ENCODE measurements around the gene UBXN2A.

- TF ChIP-seq, protein P1, sequence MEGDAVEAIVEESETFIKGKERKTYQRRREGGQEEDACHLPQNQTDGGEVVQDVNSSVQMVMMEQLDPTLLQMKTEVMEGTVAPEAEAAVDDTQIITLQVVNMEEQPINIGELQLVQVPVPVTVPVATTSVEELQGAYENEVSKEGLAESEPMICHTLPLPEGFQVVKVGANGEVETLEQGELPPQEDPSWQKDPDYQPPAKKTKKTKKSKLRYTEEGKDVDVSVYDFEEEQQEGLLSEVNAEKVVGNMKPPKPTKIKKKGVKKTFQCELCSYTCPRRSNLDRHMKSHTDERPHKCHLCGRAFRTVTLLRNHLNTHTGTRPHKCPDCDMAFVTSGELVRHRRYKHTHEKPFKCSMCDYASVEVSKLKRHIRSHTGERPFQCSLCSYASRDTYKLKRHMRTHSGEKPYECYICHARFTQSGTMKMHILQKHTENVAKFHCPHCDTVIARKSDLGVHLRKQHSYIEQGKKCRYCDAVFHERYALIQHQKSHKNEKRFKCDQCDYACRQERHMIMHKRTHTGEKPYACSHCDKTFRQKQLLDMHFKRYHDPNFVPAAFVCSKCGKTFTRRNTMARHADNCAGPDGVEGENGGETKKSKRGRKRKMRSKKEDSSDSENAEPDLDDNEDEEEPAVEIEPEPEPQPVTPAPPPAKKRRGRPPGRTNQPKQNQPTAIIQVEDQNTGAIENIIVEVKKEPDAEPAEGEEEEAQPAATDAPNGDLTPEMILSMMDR (IDR thresholded peaks at IDR 0.05; ENCODE audit: low read depth, low read length, missing input control) = no peak
- TF ChIP-seq, protein P2, sequence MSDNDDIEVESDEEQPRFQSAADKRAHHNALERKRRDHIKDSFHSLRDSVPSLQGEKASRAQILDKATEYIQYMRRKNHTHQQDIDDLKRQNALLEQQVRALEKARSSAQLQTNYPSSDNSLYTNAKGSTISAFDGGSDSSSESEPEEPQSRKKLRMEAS (IDR thresholded peaks at IDR 0.05) = no peak
- TF ChIP-seq, protein P3, sequence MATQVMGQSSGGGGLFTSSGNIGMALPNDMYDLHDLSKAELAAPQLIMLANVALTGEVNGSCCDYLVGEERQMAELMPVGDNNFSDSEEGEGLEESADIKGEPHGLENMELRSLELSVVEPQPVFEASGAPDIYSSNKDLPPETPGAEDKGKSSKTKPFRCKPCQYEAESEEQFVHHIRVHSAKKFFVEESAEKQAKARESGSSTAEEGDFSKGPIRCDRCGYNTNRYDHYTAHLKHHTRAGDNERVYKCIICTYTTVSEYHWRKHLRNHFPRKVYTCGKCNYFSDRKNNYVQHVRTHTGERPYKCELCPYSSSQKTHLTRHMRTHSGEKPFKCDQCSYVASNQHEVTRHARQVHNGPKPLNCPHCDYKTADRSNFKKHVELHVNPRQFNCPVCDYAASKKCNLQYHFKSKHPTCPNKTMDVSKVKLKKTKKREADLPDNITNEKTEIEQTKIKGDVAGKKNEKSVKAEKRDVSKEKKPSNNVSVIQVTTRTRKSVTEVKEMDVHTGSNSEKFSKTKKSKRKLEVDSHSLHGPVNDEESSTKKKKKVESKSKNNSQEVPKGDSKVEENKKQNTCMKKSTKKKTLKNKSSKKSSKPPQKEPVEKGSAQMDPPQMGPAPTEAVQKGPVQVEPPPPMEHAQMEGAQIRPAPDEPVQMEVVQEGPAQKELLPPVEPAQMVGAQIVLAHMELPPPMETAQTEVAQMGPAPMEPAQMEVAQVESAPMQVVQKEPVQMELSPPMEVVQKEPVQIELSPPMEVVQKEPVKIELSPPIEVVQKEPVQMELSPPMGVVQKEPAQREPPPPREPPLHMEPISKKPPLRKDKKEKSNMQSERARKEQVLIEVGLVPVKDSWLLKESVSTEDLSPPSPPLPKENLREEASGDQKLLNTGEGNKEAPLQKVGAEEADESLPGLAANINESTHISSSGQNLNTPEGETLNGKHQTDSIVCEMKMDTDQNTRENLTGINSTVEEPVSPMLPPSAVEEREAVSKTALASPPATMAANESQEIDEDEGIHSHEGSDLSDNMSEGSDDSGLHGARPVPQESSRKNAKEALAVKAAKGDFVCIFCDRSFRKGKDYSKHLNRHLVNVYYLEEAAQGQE (IDR thresholded peaks at IDR 0.05) = no peak
- TF ChIP-seq SP1 (IDR thresholded peaks at IDR 0.05) = no peak
- TF ChIP-seq TAF1 (conservative IDR thresholded peaks at IDR 0.05) = no peak
- no peak for TF ChIP-seq YY1 (IDR thresholded peaks at IDR 0.05)
- no peak for TF ChIP-seq GABPA (IDR thresholded peaks at IDR 0.05 in 1 of 2, conservative IDR thresholded peaks at IDR 0.05 in 1 of 2)
- no peak for TF ChIP-seq EGR1 (IDR thresholded peaks at IDR 0.05; ENCODE audit: low read depth in 2 of 2)
- no peak for TF ChIP-seq JUND (IDR thresholded peaks at IDR 0.05)
- TF ChIP-seq RAD21 (IDR thresholded peaks at IDR 0.05) = no peak
- TF ChIP-seq, protein P4, sequence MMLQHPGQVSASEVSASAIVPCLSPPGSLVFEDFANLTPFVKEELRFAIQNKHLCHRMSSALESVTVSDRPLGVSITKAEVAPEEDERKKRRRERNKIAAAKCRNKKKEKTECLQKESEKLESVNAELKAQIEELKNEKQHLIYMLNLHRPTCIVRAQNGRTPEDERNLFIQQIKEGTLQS (IDR thresholded peaks at IDR 0.05) = no peak
- TF ChIP-seq FOXA2 (IDR thresholded peaks at IDR 0.05) = no peak
- TF ChIP-seq, protein P5, sequence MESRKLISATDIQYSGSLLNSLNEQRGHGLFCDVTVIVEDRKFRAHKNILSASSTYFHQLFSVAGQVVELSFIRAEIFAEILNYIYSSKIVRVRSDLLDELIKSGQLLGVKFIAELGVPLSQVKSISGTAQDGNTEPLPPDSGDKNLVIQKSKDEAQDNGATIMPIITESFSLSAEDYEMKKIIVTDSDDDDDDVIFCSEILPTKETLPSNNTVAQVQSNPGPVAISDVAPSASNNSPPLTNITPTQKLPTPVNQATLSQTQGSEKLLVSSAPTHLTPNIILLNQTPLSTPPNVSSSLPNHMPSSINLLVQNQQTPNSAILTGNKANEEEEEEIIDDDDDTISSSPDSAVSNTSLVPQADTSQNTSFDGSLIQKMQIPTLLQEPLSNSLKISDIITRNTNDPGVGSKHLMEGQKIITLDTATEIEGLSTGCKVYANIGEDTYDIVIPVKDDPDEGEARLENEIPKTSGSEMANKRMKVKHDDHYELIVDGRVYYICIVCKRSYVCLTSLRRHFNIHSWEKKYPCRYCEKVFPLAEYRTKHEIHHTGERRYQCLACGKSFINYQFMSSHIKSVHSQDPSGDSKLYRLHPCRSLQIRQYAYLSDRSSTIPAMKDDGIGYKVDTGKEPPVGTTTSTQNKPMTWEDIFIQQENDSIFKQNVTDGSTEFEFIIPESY (IDR thresholded peaks at IDR 0.05) = no peak
- no peak for TF ChIP-seq RXRA (IDR thresholded peaks at IDR 0.05)
Observed at GRCh38 chr2:24024996-24025663, 84.9 kb downstream of the UBXN2A start.

Measured in liver (tissue), 3 donors.